AG10803 (cell line): Measurements from ENCODE around the gene MYZAP.

Experiments used
- DNase-seq: peaks from one replicate; pipeline ENCODE4 v3.0.0; 2010; ENCODE audit warnings: low read depth
- H3K4me3 ChIP-seq: 2 replicates; pipeline ENCODE4 v1.5.1; 2011; ENCODE audit warnings: mild to moderate bottlenecking, low read length, control low read depth
- CTCF ChIP-seq: conservative IDR thresholded peaks from 2 replicates; pipeline ENCODE4 v1.5.1; 2011; ENCODE audit warnings: mild to moderate bottlenecking, low read length, control low read depth, inconsistent platforms

The MYZAP gene

DNA sequence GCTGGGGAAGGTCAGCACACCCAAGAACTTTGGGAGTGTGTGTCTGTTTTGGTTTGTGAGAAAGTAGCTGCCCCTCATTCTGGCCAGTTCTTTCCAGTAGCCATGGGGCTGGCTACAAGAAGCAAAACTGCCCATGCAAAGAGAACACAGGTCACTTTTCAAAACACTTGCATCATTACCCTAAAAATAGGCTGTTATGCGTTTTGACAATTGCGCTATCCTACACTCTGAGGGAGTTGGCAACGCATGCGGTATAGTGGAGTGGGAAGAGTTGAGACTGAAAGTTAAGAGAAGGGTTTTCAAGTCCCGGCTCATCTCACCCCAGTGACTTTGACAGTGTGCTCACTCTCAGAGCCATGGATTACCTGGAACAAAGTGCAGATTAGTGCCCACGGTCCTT, 41.8 kb upstream of the MYZAP start:
- H3K4me3 ChIP-seq: no peak overlapping the region
- no peak for DNase-seq
- TF ChIP-seq CTCF: no peak

DNA sequence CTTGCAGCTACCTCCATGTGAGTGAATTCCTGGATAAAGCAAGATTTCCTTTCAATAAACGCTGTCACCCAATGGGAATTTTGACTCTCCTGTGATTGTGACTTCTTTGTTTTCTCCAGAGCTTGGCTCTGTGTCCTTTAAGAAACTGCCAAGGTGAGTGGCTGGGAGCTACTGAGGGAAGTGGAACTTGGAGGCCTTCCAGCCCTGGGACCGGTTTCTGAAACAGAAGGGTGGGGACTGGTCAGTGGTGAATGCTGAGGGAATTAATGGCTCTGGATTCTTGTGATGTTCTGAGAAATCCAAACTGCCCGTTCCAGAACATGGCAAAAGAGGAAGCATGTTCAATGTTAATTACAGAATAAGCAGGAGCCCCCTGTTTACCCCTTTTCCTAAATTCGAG, 41.1 kb upstream of the MYZAP start:
- no peak overlapping the region for H3K4me3 ChIP-seq
- no peak for TF ChIP-seq CTCF
- no peak for DNase-seq

GRCh38 chr15:57551715-57552677, 39.7 kb upstream of the MYZAP start:
- H3K4me3 ChIP-seq: no peak overlapping the region
- no peak for TF ChIP-seq CTCF
- peak; percentile 81 for DNase-seq

DNA sequence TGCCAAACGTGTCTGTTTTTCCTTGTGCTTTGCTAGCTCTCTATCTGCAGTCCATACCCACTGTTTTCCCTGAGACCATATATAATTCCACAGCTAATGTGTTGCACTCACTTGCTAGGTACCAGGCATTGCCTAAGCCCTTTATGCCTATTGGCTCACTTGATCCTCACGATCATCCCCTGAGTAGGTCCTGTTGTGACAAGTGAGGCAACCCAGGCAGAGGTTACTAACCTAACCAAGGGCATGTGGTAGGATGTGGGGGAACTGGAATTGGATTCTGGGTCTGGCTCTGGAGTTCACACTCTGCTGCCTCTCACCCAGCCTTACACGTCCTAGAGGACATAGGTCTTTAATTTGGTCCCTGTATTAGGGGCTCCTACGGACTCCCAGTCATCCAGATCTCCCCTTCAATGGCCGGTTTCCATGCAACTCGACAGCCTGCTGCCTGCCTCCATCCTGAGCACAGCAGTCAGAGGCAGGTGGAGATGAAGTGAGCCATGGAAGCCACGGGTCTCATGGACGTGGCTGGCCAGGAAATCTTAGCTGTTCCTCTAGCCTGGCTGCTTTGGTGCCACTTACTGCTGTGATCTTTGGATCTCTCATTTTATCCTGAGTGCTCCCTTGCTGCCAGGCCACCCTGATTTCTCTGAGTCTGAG, 38.9 kb upstream of the MYZAP start:
- no peak for DNase-seq
- TF ChIP-seq CTCF: no peak
- H3K4me3 ChIP-seq: no peak overlapping the region

GRCh38 chr15:57553526-57553925, 38.2 kb upstream of the MYZAP start:
- DNase-seq: no peak
- no peak for TF ChIP-seq CTCF
- H3K4me3 ChIP-seq: no peak overlapping the region

- no peak overlapping the region for H3K4me3 ChIP-seq
- TF ChIP-seq CTCF: no peak
- DNase-seq: no peak
Measured at GRCh38 chr15:57554063-57554811, 37.5 kb upstream of the MYZAP start.
